Measurements from ENCODE around the gene ZNF639.
"Not testable (repeated sequence)": the region's sequence is repeated elsewhere in the genome, so short reads cannot be mapped to it uniquely, and the experiment has no call there.

Gene ZNF639

GRCh38 chr3:179322286-179323196 is at the start of gene ZNF639:
Gene ZNF639 (plus strand): TSS chr3:179323031. CDS start chr3:179328294, 5,263 bp downstream.
- DNase-seq: peak; percentile 94

GRCh38 chr3:179274434-179274833 is 48.4 kb upstream of the ZNF639 start:
- DNase-seq: not testable (repeated sequence)

GRCh38 chr3:179276001-179276400 is 46.8 kb upstream of the ZNF639 start:
- no peak for DNase-seq

GRCh38 chr3:179276743-179277142 is 46.1 kb upstream of the ZNF639 start:
- DNase-seq: no peak

- no peak for DNase-seq
Measured at GRCh38 chr3:179278151-179278550, 44.7 kb upstream of the ZNF639 start.

GRCh38 chr3:179278932-179279693 is 43.7 kb upstream of the ZNF639 start:
- no peak for DNase-seq

- DNase-seq: no peak
Measured at GRCh38 chr3:179279837-179280236, 43.0 kb upstream of the ZNF639 start.

- DNase-seq: no peak
Measured at GRCh38 chr3:179281825-179282224, 41.0 kb upstream of the ZNF639 start.

- DNase-seq: no peak
Measured at GRCh38 chr3:179286331-179286730, 36.5 kb upstream of the ZNF639 start.

- DNase-seq: no peak
Measured at GRCh38 chr3:179288845-179289244, 34.0 kb upstream of the ZNF639 start.

- DNase-seq: no peak
Measured at GRCh38 chr3:179289295-179289694, 33.5 kb upstream of the ZNF639 start.

GRCh38 chr3:179292450-179292849 is 30.4 kb upstream of the ZNF639 start:
- no peak for DNase-seq

GRCh38 chr3:179297971-179298725 is 24.7 kb upstream of the ZNF639 start:
- no peak for DNase-seq

GRCh38 chr3:179299316-179299715 is 23.5 kb upstream of the ZNF639 start:
- DNase-seq: no peak

- DNase-seq: no peak
Measured at GRCh38 chr3:179299999-179300613, 22.7 kb upstream of the ZNF639 start.

- DNase-seq: no peak
Measured at GRCh38 chr3:179301645-179302044, 21.2 kb upstream of the ZNF639 start.

- DNase-seq: no peak
Measured at GRCh38 chr3:179302111-179302510, 20.7 kb upstream of the ZNF639 start.

GRCh38 chr3:179304605-179305004 is 18.2 kb upstream of the ZNF639 start:
- DNase-seq: no peak

- not testable (repeated sequence) for DNase-seq
Measured at GRCh38 chr3:179307362-179307761, 15.5 kb upstream of the ZNF639 start.

GRCh38 chr3:179308001-179308400 is 14.8 kb upstream of the ZNF639 start:
- DNase-seq: no peak

GRCh38 chr3:179309225-179310078 is 13.4 kb upstream of the ZNF639 start:
- DNase-seq: no peak

GRCh38 chr3:179318876-179319275 is 4.0 kb upstream of the ZNF639 start:
- no peak for DNase-seq

All from NCI-H774 (cell line).